ENCODE results near the gene ADAM19.

ADAM19 gene

DNA sequence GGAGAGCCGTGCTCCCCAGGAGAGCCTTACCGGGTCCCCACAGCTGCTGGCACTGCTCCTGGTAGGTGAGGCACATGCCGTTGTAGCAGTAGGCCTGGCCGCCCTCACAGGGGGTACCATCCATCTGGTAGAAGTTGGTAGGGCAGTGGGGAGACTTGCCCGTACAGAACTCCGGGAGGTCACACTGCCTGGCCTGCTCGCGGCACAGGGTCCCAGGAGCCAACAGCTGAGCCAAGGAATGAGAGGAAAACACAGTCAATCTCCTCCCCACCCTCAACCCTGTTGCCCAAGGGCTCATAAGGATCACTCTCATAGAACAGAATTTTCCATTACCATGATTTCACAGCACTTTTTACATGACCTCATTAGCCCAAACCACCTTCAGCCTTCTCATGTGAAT is 78.7 kb downstream of the ADAM19 start:
- H3K9ac ChIP-seq (ENCODE audit: low read length), result no peak overlapping the region
- no peaks in the 10 kb centered on the region for H3K27me3 ChIP-seq (ENCODE audit: low read depth, low read length)
- no peaks in the 10 kb centered on the region for H3K79me2 ChIP-seq (ENCODE audit: low read length)
- H3K9me3 ChIP-seq (ENCODE audit: insufficient read depth, low read length), result no peaks in the 10 kb centered on the region
- no peak overlapping the region for H2AFZ ChIP-seq (ENCODE audit: low read depth, low read length)
- no peaks in the 10 kb centered on the region for H4K20me1 ChIP-seq (ENCODE audit: insufficient read depth, low read length)
- H3K27ac ChIP-seq (ENCODE audit: low read length), result no peak overlapping the region
- TF ChIP-seq EZH2phosphoT487 (IDR thresholded peaks at IDR 0.05; ENCODE audit: low read depth), result no peak
- TF ChIP-seq, protein P1, sequence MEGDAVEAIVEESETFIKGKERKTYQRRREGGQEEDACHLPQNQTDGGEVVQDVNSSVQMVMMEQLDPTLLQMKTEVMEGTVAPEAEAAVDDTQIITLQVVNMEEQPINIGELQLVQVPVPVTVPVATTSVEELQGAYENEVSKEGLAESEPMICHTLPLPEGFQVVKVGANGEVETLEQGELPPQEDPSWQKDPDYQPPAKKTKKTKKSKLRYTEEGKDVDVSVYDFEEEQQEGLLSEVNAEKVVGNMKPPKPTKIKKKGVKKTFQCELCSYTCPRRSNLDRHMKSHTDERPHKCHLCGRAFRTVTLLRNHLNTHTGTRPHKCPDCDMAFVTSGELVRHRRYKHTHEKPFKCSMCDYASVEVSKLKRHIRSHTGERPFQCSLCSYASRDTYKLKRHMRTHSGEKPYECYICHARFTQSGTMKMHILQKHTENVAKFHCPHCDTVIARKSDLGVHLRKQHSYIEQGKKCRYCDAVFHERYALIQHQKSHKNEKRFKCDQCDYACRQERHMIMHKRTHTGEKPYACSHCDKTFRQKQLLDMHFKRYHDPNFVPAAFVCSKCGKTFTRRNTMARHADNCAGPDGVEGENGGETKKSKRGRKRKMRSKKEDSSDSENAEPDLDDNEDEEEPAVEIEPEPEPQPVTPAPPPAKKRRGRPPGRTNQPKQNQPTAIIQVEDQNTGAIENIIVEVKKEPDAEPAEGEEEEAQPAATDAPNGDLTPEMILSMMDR (IDR thresholded peaks at IDR 0.05; ENCODE audit: low read depth, low read length), result no peak
- peaks cover 51% of the 10 kb centered on the region for H3K36me3 ChIP-seq (replicated peaks; ENCODE audit: low read depth, low read length)
- peaks cover 20% of the 10 kb centered on the region for H3K4me1 ChIP-seq (ENCODE audit: low read length)
- no peak overlapping the region for H3K4me3 ChIP-seq (ENCODE audit: low read length)
- no peak overlapping the region for H3K4me2 ChIP-seq (ENCODE audit: low read length)

DNA sequence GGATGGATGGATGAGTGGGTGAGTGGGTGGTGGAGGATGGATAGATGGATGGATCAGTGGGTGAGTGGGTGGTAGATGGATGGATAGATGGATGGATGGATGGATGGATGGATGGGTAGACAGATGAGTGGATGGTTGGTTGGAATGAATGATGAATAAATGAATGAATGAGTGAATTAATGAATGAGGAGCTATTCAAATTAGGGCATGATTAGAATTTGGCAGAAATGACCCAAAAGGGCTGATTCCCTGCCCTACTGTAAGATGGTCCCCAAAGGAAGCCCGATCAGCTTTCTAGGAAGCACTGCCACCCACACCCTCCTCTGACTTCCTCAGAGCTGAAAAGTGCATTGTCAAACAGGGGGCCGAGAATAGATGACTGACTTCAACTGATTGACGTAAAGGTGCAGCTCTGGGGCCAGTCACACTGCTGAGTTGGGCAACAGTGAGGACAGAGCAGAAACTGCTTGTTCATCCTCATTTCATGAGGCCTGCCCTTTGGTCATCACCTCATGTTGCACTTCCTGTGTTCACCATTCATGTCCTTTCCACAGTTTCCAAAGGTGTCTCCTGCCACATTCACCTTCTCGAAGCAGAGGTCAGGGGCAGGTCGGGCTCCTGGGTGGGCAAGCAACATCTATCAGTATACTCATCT is 81.3 kb downstream of the ADAM19 start:
- H3K4me3 ChIP-seq (ENCODE audit: low read length), result no peak overlapping the region
- H3K27me3 ChIP-seq (ENCODE audit: low read depth, low read length), result no peaks in the 10 kb centered on the region

DNA sequence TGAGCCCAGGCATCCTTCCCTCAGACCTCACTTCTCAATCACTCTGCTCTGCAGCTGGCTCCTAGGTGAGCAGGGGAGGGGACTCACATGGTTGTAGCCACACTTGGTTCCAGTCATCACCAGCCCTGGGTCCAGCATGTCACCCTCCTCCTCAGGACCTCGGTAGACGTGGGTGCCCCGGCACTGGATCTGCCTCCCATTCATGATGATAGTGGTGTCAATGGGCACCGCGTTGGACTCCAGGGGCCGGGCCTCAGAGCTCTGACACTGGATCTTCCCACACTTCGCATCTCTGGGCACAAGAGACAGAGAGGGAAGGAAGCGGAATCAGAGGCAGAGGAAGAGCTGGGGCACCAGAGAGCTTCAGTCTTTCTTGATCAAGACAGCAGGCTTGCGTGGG is 82.7 kb downstream of the ADAM19 start:
- H3K9ac ChIP-seq (ENCODE audit: low read length), result no peak overlapping the region
- no peak for TF ChIP-seq EZH2phosphoT487 (IDR thresholded peaks at IDR 0.05; ENCODE audit: low read depth)
- TF ChIP-seq, protein P1 (IDR thresholded peaks at IDR 0.05; ENCODE audit: low read depth, low read length), result no peak
- no peak overlapping the region for H3K27ac ChIP-seq (ENCODE audit: low read length)
- H3K9me3 ChIP-seq (ENCODE audit: insufficient read depth, low read length), result no peaks in the 10 kb centered on the region
- H3K27me3 ChIP-seq (ENCODE audit: low read depth, low read length), result no peaks in the 10 kb centered on the region
- no peak overlapping the region for H3K4me3 ChIP-seq (ENCODE audit: low read length)
- no peak overlapping the region for H3K4me2 ChIP-seq (ENCODE audit: low read length)
- H2AFZ ChIP-seq (ENCODE audit: low read depth, low read length), result no peak overlapping the region
- peaks cover 40% of the 10 kb centered on the region for H3K36me3 ChIP-seq (replicated peaks; ENCODE audit: low read depth, low read length)
- no peaks in the 10 kb centered on the region for H3K4me1 ChIP-seq (ENCODE audit: low read length)
- H3K79me2 ChIP-seq (ENCODE audit: low read length), result no peaks in the 10 kb centered on the region
- H4K20me1 ChIP-seq (ENCODE audit: insufficient read depth, low read length), result no peaks in the 10 kb centered on the region

More for the DNA sequence above, 81.3 kb downstream of the ADAM19 start:
- H2AFZ ChIP-seq (ENCODE audit: low read depth, low read length), result no peak overlapping the region
- H3K9me3 ChIP-seq (ENCODE audit: insufficient read depth, low read length), result no peaks in the 10 kb centered on the region
- H3K4me1 ChIP-seq (ENCODE audit: low read length), result no peaks in the 10 kb centered on the region
- H3K36me3 ChIP-seq (replicated peaks; ENCODE audit: low read depth, low read length), result peaks cover 42% of the 10 kb centered on the region
- no peak overlapping the region for H3K9ac ChIP-seq (ENCODE audit: low read length)
- H3K79me2 ChIP-seq (ENCODE audit: low read length), result no peaks in the 10 kb centered on the region
- H3K27ac ChIP-seq (ENCODE audit: low read length), result no peak overlapping the region
- H3K4me2 ChIP-seq (ENCODE audit: low read length), result no peak overlapping the region
- H4K20me1 ChIP-seq (ENCODE audit: insufficient read depth, low read length), result no peaks in the 10 kb centered on the region
- TF ChIP-seq, protein P1 (IDR thresholded peaks at IDR 0.05; ENCODE audit: low read depth, low read length), result no peak
- no peak for TF ChIP-seq EZH2phosphoT487 (IDR thresholded peaks at IDR 0.05; ENCODE audit: low read depth)

DNA sequence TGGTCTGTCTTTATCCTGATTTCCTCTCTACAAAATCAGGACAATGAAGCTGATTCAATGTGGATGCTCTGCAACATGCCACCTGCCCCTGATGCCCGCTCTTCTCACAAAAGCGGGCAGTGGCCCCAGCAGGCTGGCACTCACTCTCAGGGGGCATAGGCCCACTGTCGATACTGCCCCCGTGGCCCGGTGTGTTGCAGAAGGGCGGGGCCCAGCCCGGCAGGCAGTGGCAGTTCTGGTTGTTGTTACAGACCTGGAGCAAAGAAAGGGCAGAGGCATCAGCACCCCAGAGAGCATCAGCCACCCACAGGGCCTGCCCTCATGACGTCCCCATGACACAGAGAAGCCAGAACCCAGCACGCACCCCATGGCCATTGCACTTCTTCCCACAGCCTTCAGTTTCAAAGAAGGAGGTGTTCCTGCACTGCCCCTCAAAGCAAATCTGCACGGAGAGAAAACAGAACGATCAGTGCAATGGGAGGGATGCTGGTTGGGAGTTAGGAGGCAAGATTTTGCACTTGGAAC is 84.0 kb downstream of the ADAM19 start:
- Histone ChIP-seq H3K4me3 (ENCODE audit: low read length) (no peak overlapping the region), H3K9ac (ENCODE audit: low read length) (no peak overlapping the region), H3K4me1 (ENCODE audit: low read length) (peaks cover 11% of the 10 kb centered on the region), H2AFZ (ENCODE audit: low read depth, low read length) (no peak overlapping the region), H3K4me2 (ENCODE audit: low read length) (no peak overlapping the region), H3K27ac (ENCODE audit: low read length) (no peak overlapping the region), H3K36me3 (replicated peaks; ENCODE audit: low read depth, low read length) (peaks cover 32% of the 10 kb centered on the region), H3K27me3 (ENCODE audit: low read depth, low read length) (no peaks in the 10 kb centered on the region), H3K79me2 (ENCODE audit: low read length) (no peaks in the 10 kb centered on the region), H4K20me1 (ENCODE audit: insufficient read depth, low read length) (no peaks in the 10 kb centered on the region), H3K9me3 (ENCODE audit: insufficient read depth, low read length) (no peaks in the 10 kb centered on the region)
- TF ChIP-seq EZH2phosphoT487 (IDR thresholded peaks at IDR 0.05; ENCODE audit: low read depth), result no peak
- TF ChIP-seq, protein P1 (IDR thresholded peaks at IDR 0.05; ENCODE audit: low read depth, low read length), result no peak

Data from OCI-LY3 (cell line).